Mammary epithelial cell (primary cell): ENCODE measurements around the gene FOXI2.

ENCODE experiments used
- CTCF ChIP-seq, 2 donors: IDR thresholded peaks in 1 of 2; conservative IDR thresholded peaks in 1 of 2; 2 replicates each; pipeline ENCODE4 v1.5.1; 2011 to 2012; ENCODE audit warnings: inconsistent platforms in 2 of 2, low read length in 2 of 2, mild to moderate bottlenecking in 2 of 2, control low read depth in 1 of 2, low read depth in 1 of 2; ENCODE audit not compliant: insufficient read depth in 1 of 2; ENCODE audit errors: extremely low read depth in 1 of 2
- EZH2 ChIP-seq: IDR thresholded peaks from 2 replicates; pipeline ENCODE4 v1.6.1; 2012; ENCODE audit warnings: low read length, inconsistent platforms, borderline replicate concordance

GRCh38 chr10:127687548-127687947 is 49.4 kb upstream of the FOXI2 start:
- TF ChIP-seq CTCF (conservative IDR thresholded peaks at IDR 0.05 in 1 of 2, IDR thresholded peaks at IDR 0.05 in 1 of 2; ENCODE audit: extremely low read depth in 1 of 2, insufficient read depth in 1 of 2, low read depth in 1 of 2, low read length in 2 of 2): no peak
- TF ChIP-seq EZH2: no peak
